Activated T-cell treated with anti-CD3 and anti-CD28 coated beads, Interleukin-2, amount 50 U/mL, for 72 hours (primary cell): ENCODE results near the gene SEL1L3. TPM values are rescaled to one million over a fixed set of nuclear protein-coding genes. Genes with fewer than 3 reads are reported as not detected.
A peak's percentile ranks its signal among the peaks of the same experiment; 100 is the strongest.

Experiments
- ATAC-seq, 2 donors: fragments of 150-1000 bp; cut with Tn5 transposase; replicated peaks in 1 of 2; 2 replicates each; pipeline ENCODE4 v1.10.0; 2021; ENCODE audit warnings: moderate library complexity in 2 of 2, mild to moderate bottlenecking in 1 of 2
- DNase-seq, 2 donors: peaks; one replicate each; pipeline ENCODE4 v3.0.0; 2021 to 2022; ENCODE audit warnings: mixed read lengths in 1 of 2
- H3K27ac Mint-ChIP-seq: one replicate; pipeline ENCODE4 v1.8.0; 2022; ENCODE audit warnings: mild to moderate bottlenecking, moderate library complexity, mixed read lengths
- H3K27me3 Mint-ChIP-seq: one replicate; pipeline ENCODE4 v1.8.0; 2022; ENCODE audit warnings: low read depth, mixed read lengths
- H3K36me3 Mint-ChIP-seq, 2 donors: one replicate each; pipeline ENCODE4 v1.8.0; 2022; ENCODE audit warnings: mixed read lengths in 2 of 2, mild to moderate bottlenecking in 1 of 2; ENCODE audit not compliant: insufficient read depth in 2 of 2
- H3K4me1 Mint-ChIP-seq: one replicate; pipeline ENCODE4 v1.8.0; 2022; ENCODE audit warnings: low read depth, mixed read lengths
- H3K4me3 Mint-ChIP-seq, 2 donors: one replicate each; pipeline ENCODE4 v1.8.0; 2022; ENCODE audit warnings: mild to moderate bottlenecking in 2 of 2, mixed read lengths in 2 of 2, moderate library complexity in 2 of 2
- H3K9me3 Mint-ChIP-seq, 2 donors: one replicate each; pipeline ENCODE4 v1.8.0; 2022; ENCODE audit warnings: mixed read lengths in 2 of 2
- total RNA-seq, 2 donors: library from RNA; stranded (reverse); gene quantifications; one replicate each; pipeline ENCODE4 v1.2.3, GENCODE V29; 2022

Gene SEL1L3
- total RNA-seq, 2 donors from 2014 or later = 27.7 to 61.2 TPM

- peaks cover 7 to 13% of the 10 kb centered on the region in 2 donors for H3K36me3 Mint-ChIP-seq
- no peaks in the 10 kb centered on the region for H3K4me1 Mint-ChIP-seq
- no peaks in the 10 kb centered on the region for H3K9me3 Mint-ChIP-seq
- H3K27ac Mint-ChIP-seq = no peak overlapping the region
- DNase-seq (no peak), ATAC-seq (no peak)
- no peaks in the 10 kb centered on the region for H3K27me3 Mint-ChIP-seq
- no peak overlapping the region for H3K4me3 Mint-ChIP-seq
These were observed 46.2 kb downstream of the SEL1L3 start for GRCh38 chr4:25816591-25817058.

- Mint-ChIP-seq H3K27ac (no peak overlapping the region), H3K9me3 (no peaks in the 10 kb centered on the region), H3K27me3 (no peaks in the 10 kb centered on the region), H3K4me3 (no peak overlapping the region), H3K4me1 (no peaks in the 10 kb centered on the region), H3K36me3 (peaks cover 7 to 13% of the 10 kb centered on the region in 2 donors)
- ATAC-seq (no peak), DNase-seq (no peak)
These were observed 47.2 kb downstream of the SEL1L3 start for GRCh38 chr4:25815586-25815985.

GRCh38 chr4:25814301-25815136 lies 48.3 kb downstream of the SEL1L3 start:
- H3K36me3 Mint-ChIP-seq = peaks cover 7 to 13% of the 10 kb centered on the region in 2 donors
- no peaks in the 10 kb centered on the region for H3K9me3 Mint-ChIP-seq
- no peak for DNase-seq
- no peak for ATAC-seq
- no peaks in the 10 kb centered on the region for H3K27me3 Mint-ChIP-seq
- no peaks in the 10 kb centered on the region for H3K4me1 Mint-ChIP-seq
- H3K4me3 Mint-ChIP-seq = no peak overlapping the region
- H3K27ac Mint-ChIP-seq = no peak overlapping the region

- H3K27me3 Mint-ChIP-seq = no peaks in the 10 kb centered on the region
- H3K4me3 Mint-ChIP-seq = no peak overlapping the region
- H3K36me3 Mint-ChIP-seq = peaks cover 7 to 11% of the 10 kb centered on the region in 2 donors
- ATAC-seq (no peak), DNase-seq (no peak)
- H3K27ac Mint-ChIP-seq = no peak overlapping the region
- H3K4me1 Mint-ChIP-seq = no peaks in the 10 kb centered on the region
- no peaks in the 10 kb centered on the region for H3K9me3 Mint-ChIP-seq
These were observed 49.2 kb downstream of the SEL1L3 start for GRCh38 chr4:25813448-25814106.

- H3K36me3 Mint-ChIP-seq = peaks cover 5 to 9% of the 10 kb centered on the region in 2 donors
- H3K27me3 Mint-ChIP-seq = no peaks in the 10 kb centered on the region
- H3K27ac Mint-ChIP-seq = no peak overlapping the region
- no peak for DNase-seq
- H3K9me3 Mint-ChIP-seq = no peaks in the 10 kb centered on the region
- no peak overlapping the region for H3K4me3 Mint-ChIP-seq
- ATAC-seq = no peak
- H3K4me1 Mint-ChIP-seq = no peaks in the 10 kb centered on the region
These were observed 50.9 kb downstream of the SEL1L3 start for GRCh38 chr4:25811841-25812240.

- H3K36me3 Mint-ChIP-seq = peaks cover 3 to 6% of the 10 kb centered on the region in 2 donors
- no peak for ATAC-seq
- no peaks in the 10 kb centered on the region for H3K27me3 Mint-ChIP-seq
These were observed 51.5 kb downstream of the SEL1L3 start for GRCh38 chr4:25811374-25811690.

GRCh38 chr4:25810461-25811373 lies 52.1 kb downstream of the SEL1L3 start:
- DNase-seq (no peak), ATAC-seq (no peak)
- Mint-ChIP-seq H3K27ac (no peak overlapping the region), H3K9me3 (no peaks in the 10 kb centered on the region), H3K4me3 (no peak overlapping the region), H3K27me3 (no peaks in the 10 kb centered on the region), H3K36me3 (peaks cover 3 to 6% of the 10 kb centered on the region in 2 donors), H3K4me1 (no peaks in the 10 kb centered on the region)

More at GRCh38 chr4:25811374-25811690, 51.5 kb downstream of the SEL1L3 start:
- DNase-seq = no peak
- Mint-ChIP-seq H3K9me3 (no peaks in the 10 kb centered on the region), H3K4me3 (no peak overlapping the region), H3K4me1 (no peaks in the 10 kb centered on the region), H3K27ac (no peak overlapping the region)

GRCh38 chr4:25809996-25810395 lies 52.8 kb downstream of the SEL1L3 start:
- peaks cover 3 to 6% of the 10 kb centered on the region in 2 donors for H3K36me3 Mint-ChIP-seq
- no peak overlapping the region for H3K27ac Mint-ChIP-seq
- no peaks in the 10 kb centered on the region for H3K27me3 Mint-ChIP-seq

GRCh38 chr4:25807102-25807728 lies 55.6 kb downstream of the SEL1L3 start:
- Mint-ChIP-seq H3K4me1 (no peaks in the 10 kb centered on the region), H3K27me3 (no peaks in the 10 kb centered on the region), H3K36me3 (peaks cover 3 to 11% of the 10 kb centered on the region in 2 donors), H3K9me3 (no peaks in the 10 kb centered on the region), H3K27ac (no peak overlapping the region), H3K4me3 (no peak overlapping the region)
- DNase-seq = no peak
- no peak for ATAC-seq

More at GRCh38 chr4:25809996-25810395, 52.8 kb downstream of the SEL1L3 start:
- Mint-ChIP-seq H3K4me1 (no peaks in the 10 kb centered on the region), H3K9me3 (no peaks in the 10 kb centered on the region), H3K4me3 (no peak overlapping the region)
- DNase-seq (no peak), ATAC-seq (no peak)

GRCh38 chr4:25805255-25805860 lies 57.4 kb downstream of the SEL1L3 start:
- no peaks in the 10 kb centered on the region for H3K4me1 Mint-ChIP-seq
- H3K4me3 Mint-ChIP-seq = no peak overlapping the region
- no peaks in the 10 kb centered on the region for H3K9me3 Mint-ChIP-seq
- ATAC-seq = no peak
- DNase-seq = no peak
- no peak overlapping the region for H3K27ac Mint-ChIP-seq
- no peaks in the 10 kb centered on the region for H3K27me3 Mint-ChIP-seq
- peaks cover 3 to 9% of the 10 kb centered on the region in 2 donors for H3K36me3 Mint-ChIP-seq

- H3K27ac Mint-ChIP-seq = peak overlapping the region; percentile 64
- no peaks in the 10 kb centered on the region for H3K4me1 Mint-ChIP-seq
- DNase-seq = no peak
- H3K27me3 Mint-ChIP-seq = no peaks in the 10 kb centered on the region
- H3K9me3 Mint-ChIP-seq = no peaks in the 10 kb centered on the region
- no peak for ATAC-seq
- peaks cover 12 to 17% of the 10 kb centered on the region in 2 donors for H3K36me3 Mint-ChIP-seq
- H3K4me3 Mint-ChIP-seq = no peak overlapping the region
These were observed 59.0 kb downstream of the SEL1L3 start for GRCh38 chr4:25803720-25804225.

- Mint-ChIP-seq H3K9me3 (no peaks in the 10 kb centered on the region), H3K4me3 (no peak overlapping the region), H3K27ac (no peak overlapping the region), H3K4me1 (no peaks in the 10 kb centered on the region), H3K36me3 (peaks cover 13 to 15% of the 10 kb centered on the region in 2 donors), H3K27me3 (no peaks in the 10 kb centered on the region)
- ATAC-seq (no peak), DNase-seq (no peak)
These were observed 61.2 kb downstream of the SEL1L3 start for GRCh38 chr4:25801594-25801993.
